WTC11 (cell line): ENCODE data around the gene GPR176. TPM values are rescaled to one million over a fixed set of nuclear protein-coding genes. Genes with fewer than 3 reads are reported as not detected.

Source experiments
- ATAC-seq: fragments of 200-7000 bp; cut with Tn5 transposase; 2 replicates; pipeline ENCODE4 v1.10.0; 2021; ENCODE audit warnings: mild to moderate bottlenecking, moderate library complexity
- CTCF ChIA-PET: fragments of 300-600 bp; sonication (Branson Sonifier 250); formaldehyde crosslinking; loops from one replicate; lab custom pipeline; 2021; ENCODE audit warnings: antibody characterized with exemption; lab: Charles Lee
- POLR2A ChIA-PET: fragments of 350-600 bp; sonication (Branson Sonifier 250); formaldehyde crosslinking; loops from one replicate; lab custom pipeline; 2021; ENCODE audit warnings: antibody characterized with exemption; lab: Charles Lee
- DNase-seq: peaks from one replicate; pipeline ENCODE4 v3.0.0; 2021; ENCODE audit warnings: low spot score
- H3K27ac Mint-ChIP-seq: 2 replicates; pipeline ENCODE4 v1.8.0; 2021; ENCODE audit warnings: mixed read lengths
- H3K27me3 Mint-ChIP-seq: 2 replicates; pipeline ENCODE4 v1.8.0; 2021; ENCODE audit warnings: low read depth, mild to moderate bottlenecking, moderate library complexity, mixed read lengths
- H3K36me3 Mint-ChIP-seq: 2 replicates; pipeline ENCODE4 v1.8.0; 2021; ENCODE audit warnings: mixed read lengths
- H3K4me1 Mint-ChIP-seq: 2 replicates; pipeline ENCODE4 v1.8.0; 2022; ENCODE audit warnings: mixed read lengths
- H3K4me3 Mint-ChIP-seq: 2 replicates; pipeline ENCODE4 v1.8.0; 2021; ENCODE audit warnings: mild to moderate bottlenecking, moderate library complexity, mixed read lengths
- H3K9me3 Mint-ChIP-seq: 2 replicates; pipeline ENCODE4 v1.8.0; 2021; ENCODE audit warnings: mixed read lengths
- CBFB ChIP-seq: sonication (generic); formaldehyde crosslinking; IDR thresholded peaks from 2 replicates; pipeline ENCODE4 v1.8.1; 2022; ENCODE audit warnings: mild to moderate bottlenecking, low read depth, missing genetic modification reagents
- CREM ChIP-seq: sonication (generic); formaldehyde crosslinking; IDR thresholded peaks from 2 replicates; pipeline ENCODE4 v1.8.1; 2022; ENCODE audit warnings: mild to moderate bottlenecking, missing genetic modification reagents, moderate library complexity
- FOXP1 ChIP-seq: sonication (generic); formaldehyde crosslinking; IDR thresholded peaks from 2 replicates; pipeline ENCODE4 v1.8.0; 2022; ENCODE audit warnings: missing genetic modification reagents, mild to moderate bottlenecking, moderate library complexity, borderline replicate concordance
- GABPB1 ChIP-seq: sonication (generic); formaldehyde crosslinking; IDR thresholded peaks from 2 replicates; pipeline ENCODE4 v1.8.1; 2023; ENCODE audit warnings: mild to moderate bottlenecking, missing genetic modification reagents
- GTF2I ChIP-seq: fragments of 250-450 bp; sonication (Bioruptor Pico); conservative IDR thresholded peaks from 2 replicates; pipeline ENCODE4 v1.4.0; 2021; ENCODE audit warnings: mild to moderate bottlenecking
- HMGXB4 ChIP-seq: sonication (generic); formaldehyde crosslinking; IDR thresholded peaks from 2 replicates; pipeline ENCODE4 v1.8.1; 2023; ENCODE audit warnings: mild to moderate bottlenecking, moderate library complexity, missing genetic modification reagents
- NFYB ChIP-seq: sonication (generic); formaldehyde crosslinking; conservative IDR thresholded peaks from 2 replicates; pipeline ENCODE4 v1.8.0; 2022; ENCODE audit warnings: low read depth, missing genetic modification reagents
- NR1H2 ChIP-seq: sonication (generic); formaldehyde crosslinking; IDR thresholded peaks from 2 replicates; pipeline ENCODE4 v1.9.0; 2021; ENCODE audit warnings: mild to moderate bottlenecking, moderate library complexity, missing genetic modification reagents
- NR3C1 ChIP-seq: sonication (generic); formaldehyde crosslinking; conservative IDR thresholded peaks from 2 replicates; pipeline ENCODE4 v1.8.1; 2023; ENCODE audit warnings: low read depth, mild to moderate bottlenecking, missing genetic modification reagents
- PRRX2 ChIP-seq: fragments of 250-450 bp; sonication (Bioruptor Pico); IDR thresholded peaks from 2 replicates; pipeline ENCODE4 v1.8.0; 2021; ENCODE audit warnings: mild to moderate bottlenecking
- RORB ChIP-seq: fragments of 250-450 bp; sonication (Bioruptor Pico); IDR thresholded peaks from 2 replicates; pipeline ENCODE4 v1.9.0; 2021; ENCODE audit warnings: mild to moderate bottlenecking
- SMAD4 ChIP-seq: sonication (generic); formaldehyde crosslinking; IDR thresholded peaks from 2 replicates; pipeline ENCODE4 v1.8.0; 2022; ENCODE audit warnings: mild to moderate bottlenecking, missing genetic modification reagents
- SP1 ChIP-seq: sonication (generic); formaldehyde crosslinking; conservative IDR thresholded peaks from 2 replicates; pipeline ENCODE4 v1.8.1; 2022; ENCODE audit warnings: missing genetic modification reagents
- TP53 ChIP-seq: sonication (generic); formaldehyde crosslinking; IDR thresholded peaks from 2 replicates; pipeline ENCODE4 v1.8.1; 2023; ENCODE audit warnings: mild to moderate bottlenecking, missing genetic modification reagents
- USF1 ChIP-seq: sonication (generic); formaldehyde crosslinking; IDR thresholded peaks from 2 replicates; pipeline ENCODE4 v1.8.0; 2022; ENCODE audit warnings: mild to moderate bottlenecking, missing genetic modification reagents
- ZNF121 ChIP-seq: sonication (generic); formaldehyde crosslinking; IDR thresholded peaks from 2 replicates; pipeline ENCODE4 v1.8.0; 2023; ENCODE audit warnings: missing genetic modification reagents
- ZNF138 ChIP-seq: sonication (generic); formaldehyde crosslinking; conservative IDR thresholded peaks from 2 replicates; pipeline ENCODE4 v1.8.1; 2022; ENCODE audit warnings: mild to moderate bottlenecking, moderate library complexity, missing genetic modification reagents
- ZNF219 ChIP-seq: sonication (generic); formaldehyde crosslinking; IDR thresholded peaks from 2 replicates; pipeline ENCODE4 v1.8.0; 2023; ENCODE audit warnings: missing genetic modification reagents, mild to moderate bottlenecking, borderline replicate concordance
- ZNF232 ChIP-seq: sonication (generic); formaldehyde crosslinking; IDR thresholded peaks from 2 replicates; pipeline ENCODE4 v1.8.0; 2022; ENCODE audit warnings: mild to moderate bottlenecking, missing genetic modification reagents
- ZNF263 ChIP-seq: sonication (generic); formaldehyde crosslinking; IDR thresholded peaks from 2 replicates; pipeline ENCODE4 v1.8.1; 2022; ENCODE audit warnings: low read depth, mild to moderate bottlenecking, moderate library complexity, missing genetic modification reagents
- ZNF423 ChIP-seq: fragments of 250-450 bp; sonication (Bioruptor Pico); IDR thresholded peaks from 2 replicates; pipeline ENCODE4 v2.1.2; 2022; ENCODE audit warnings: mild to moderate bottlenecking, moderate library complexity
- ZNF512 ChIP-seq: sonication (generic); formaldehyde crosslinking; IDR thresholded peaks from 2 replicates; pipeline ENCODE4 v1.8.1; 2022; ENCODE audit warnings: missing genetic modification reagents, borderline replicate concordance
- total RNA-seq: library from RNA; stranded (reverse); gene quantifications from 3 replicates; pipeline ENCODE4 v1.2.3, GENCODE V29; 2021
- TF ChIP-seq, protein P1 (sequence below): fragments of 250-450 bp; sonication (Bioruptor Pico); IDR thresholded peaks from 2 replicates; pipeline ENCODE4 v1.9.0; 2021; ENCODE audit warnings: mild to moderate bottlenecking

The GPR176 gene
- total RNA-seq, 1 experiment from 2014 or later = 117 TPM

- no peak for ATAC-seq
- peaks cover 6% of the 10 kb centered on the region for H3K9me3 Mint-ChIP-seq
- peaks cover 60% of the 10 kb centered on the region for H3K4me1 Mint-ChIP-seq
- no peaks in the 10 kb centered on the region for H3K27me3 Mint-ChIP-seq
- H3K4me3 Mint-ChIP-seq = no peak overlapping the region
- peaks cover 18% of the 10 kb centered on the region for H3K36me3 Mint-ChIP-seq
- ChIA-PET CTCF (interaction anchor here (1.1 kb wide), 1 partner anchor 10 kb away, joined by 8 read pairs; no protein-coding TSS in a partner anchor), POLR2A (interaction anchor here (1.2 kb wide), 1 partner anchor 9 kb away, joined by 4 read pairs; no protein-coding TSS in a partner anchor)
- TF ChIP-seq FOXP1 (CRISPR knock-in tag) (no peak), SMAD4 (no peak), ZNF121 (CRISPR knock-in tag) (no peak), GTF2I (CRISPR knock-in tag) (no peak), ZNF263 (no peak), NFYB (CRISPR knock-in tag) (no peak), USF1 (no peak), TP53 (no peak), SP1 (CRISPR knock-in tag) (no peak), RORB (CRISPR knock-in tag) (no peak), ZNF219 (CRISPR knock-in tag) (no peak)
- H3K27ac Mint-ChIP-seq = peak overlapping the region; percentile 50
- no peak for DNase-seq
Observed at GRCh38 chr15:39898317-39898716, 21.7 kb downstream of the GPR176 start.

DNA sequence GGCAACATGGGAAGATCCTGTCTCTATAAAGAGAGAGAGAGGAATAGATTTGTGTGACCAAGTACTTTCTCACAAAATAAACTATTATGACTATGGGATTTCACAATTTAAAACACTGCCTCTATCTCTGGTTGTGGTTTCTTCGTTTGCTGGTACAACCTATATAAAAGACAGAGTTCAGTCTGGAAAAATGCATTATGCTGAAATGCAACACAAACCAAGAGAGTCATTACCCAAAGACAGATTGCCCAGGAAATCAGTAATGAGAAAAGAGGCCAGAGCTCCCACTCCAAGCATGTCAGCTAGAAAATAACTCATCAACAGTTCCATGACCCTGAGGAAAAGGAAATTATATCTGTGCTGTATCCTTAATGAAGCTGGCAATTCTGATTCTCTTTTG, 23.2 kb downstream of the GPR176 start:
- no peak overlapping the region for H3K4me3 Mint-ChIP-seq
- H3K36me3 Mint-ChIP-seq = peaks cover 26% of the 10 kb centered on the region
- no peaks in the 10 kb centered on the region for H3K27me3 Mint-ChIP-seq
- peak overlapping the region; percentile 82 for H3K27ac Mint-ChIP-seq
- DNase-seq (no peak), ATAC-seq (no peak)
- peaks cover 6% of the 10 kb centered on the region for H3K9me3 Mint-ChIP-seq
- CTCF ChIA-PET = interaction anchor here (0.7 to 1.3 kb wide), 2 partner anchors 9 to 39 kb away, joined by 3 to 4 read pairs; no protein-coding TSS in a partner anchor
- POLR2A ChIA-PET = no interaction called here
- TF ChIP-seq ZNF232 (no peak), HMGXB4 (CRISPR knock-in tag) (no peak), ZNF138 (no peak), FOXP1 (CRISPR knock-in tag) (no peak), ZNF423 (CRISPR knock-in tag) (no peak), RORB (CRISPR knock-in tag) (no peak), PRRX2 (CRISPR knock-in tag) (no peak), NR3C1 (CRISPR knock-in tag) (no peak), ZNF512 (no peak), USF1 (no peak), ZNF219 (CRISPR knock-in tag) (no peak), CBFB (no peak), NR1H2 (CRISPR knock-in tag) (no peak), CREM (CRISPR knock-in tag) (no peak), GABPB1 (no peak), GTF2I (CRISPR knock-in tag) (no peak)
- TF ChIP-seq, protein P1, sequence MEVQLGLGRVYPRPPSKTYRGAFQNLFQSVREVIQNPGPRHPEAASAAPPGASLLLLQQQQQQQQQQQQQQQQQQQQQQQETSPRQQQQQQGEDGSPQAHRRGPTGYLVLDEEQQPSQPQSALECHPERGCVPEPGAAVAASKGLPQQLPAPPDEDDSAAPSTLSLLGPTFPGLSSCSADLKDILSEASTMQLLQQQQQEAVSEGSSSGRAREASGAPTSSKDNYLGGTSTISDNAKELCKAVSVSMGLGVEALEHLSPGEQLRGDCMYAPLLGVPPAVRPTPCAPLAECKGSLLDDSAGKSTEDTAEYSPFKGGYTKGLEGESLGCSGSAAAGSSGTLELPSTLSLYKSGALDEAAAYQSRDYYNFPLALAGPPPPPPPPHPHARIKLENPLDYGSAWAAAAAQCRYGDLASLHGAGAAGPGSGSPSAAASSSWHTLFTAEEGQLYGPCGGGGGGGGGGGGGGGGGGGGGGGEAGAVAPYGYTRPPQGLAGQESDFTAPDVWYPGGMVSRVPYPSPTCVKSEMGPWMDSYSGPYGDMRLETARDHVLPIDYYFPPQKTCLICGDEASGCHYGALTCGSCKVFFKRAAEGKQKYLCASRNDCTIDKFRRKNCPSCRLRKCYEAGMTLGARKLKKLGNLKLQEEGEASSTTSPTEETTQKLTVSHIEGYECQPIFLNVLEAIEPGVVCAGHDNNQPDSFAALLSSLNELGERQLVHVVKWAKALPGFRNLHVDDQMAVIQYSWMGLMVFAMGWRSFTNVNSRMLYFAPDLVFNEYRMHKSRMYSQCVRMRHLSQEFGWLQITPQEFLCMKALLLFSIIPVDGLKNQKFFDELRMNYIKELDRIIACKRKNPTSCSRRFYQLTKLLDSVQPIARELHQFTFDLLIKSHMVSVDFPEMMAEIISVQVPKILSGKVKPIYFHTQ (CRISPR knock-in tag) = no peak
- peaks cover 54% of the 10 kb centered on the region for H3K4me1 Mint-ChIP-seq
